ENCODE results near the gene LHX6.

LHX6 gene

GRCh38 chr9:122216798-122217418, 11.8 kb downstream of the LHX6 start:
- Histone ChIP-seq H3K36me3 (replicated peaks; ENCODE audit: insufficient read depth, low read length) (no peaks in the 10 kb centered on the region), H3K9me2 (replicated peaks; ENCODE audit: insufficient read depth, low read length) (no peaks in the 10 kb centered on the region), H3K9me3 (replicated peaks; ENCODE audit: insufficient read depth, low read length) (no peaks in the 10 kb centered on the region), H3K27me3 (replicated peaks; ENCODE audit: insufficient read depth, low read length) (peaks cover 42% of the 10 kb centered on the region), H3F3A (ENCODE audit: insufficient read depth, low read length) (no peaks in the 10 kb centered on the region), H3K4me1 (ENCODE audit: low read length) (no peaks in the 10 kb centered on the region), H3K79me2 (ENCODE audit: low read length) (no peaks in the 10 kb centered on the region), H4K20me1 (ENCODE audit: insufficient read depth, low read length) (no peaks in the 10 kb centered on the region), H3K27ac (ENCODE audit: low read length) (no peak overlapping the region), H2AFZ (ENCODE audit: low read length) (no peak overlapping the region), H3K4me2 (ENCODE audit: low read depth, low read length) (no peak overlapping the region), H3K9ac (ENCODE audit: low read length) (no peak overlapping the region), H3K4me3 (ENCODE audit: low read length) (no peak overlapping the region)
- no peak for DNase-seq
- no peak for TF ChIP-seq CTCF (IDR thresholded peaks at IDR 0.05; ENCODE audit: low read length)
- no peak for TF ChIP-seq EZH2phosphoT487 (IDR thresholded peaks at IDR 0.05; ENCODE audit: low read length)
- TF ChIP-seq EZH2 (optimal IDR thresholded peaks at IDR 0.05; ENCODE audit: low read depth, low read length): no peak

GRCh38 chr9:122216138-122216797, 12.5 kb downstream of the LHX6 start:
- no peaks in the 10 kb centered on the region for H3K9me2 ChIP-seq (replicated peaks; ENCODE audit: insufficient read depth, low read length)
- no peaks in the 10 kb centered on the region for H3F3A ChIP-seq (ENCODE audit: insufficient read depth, low read length)
- H2AFZ ChIP-seq (ENCODE audit: low read length): no peak overlapping the region
- no peaks in the 10 kb centered on the region for H3K79me2 ChIP-seq (ENCODE audit: low read length)
- H4K20me1 ChIP-seq (ENCODE audit: insufficient read depth, low read length): no peaks in the 10 kb centered on the region
- H3K27ac ChIP-seq (ENCODE audit: low read length): no peak overlapping the region
- H3K9ac ChIP-seq (ENCODE audit: low read length): no peak overlapping the region
- TF ChIP-seq EZH2 (optimal IDR thresholded peaks at IDR 0.05; ENCODE audit: low read depth, low read length) (no peak), EZH2phosphoT487 (IDR thresholded peaks at IDR 0.05; ENCODE audit: low read length) (no peak), CTCF (IDR thresholded peaks at IDR 0.05; ENCODE audit: low read length) (no peak)
- H3K9me3 ChIP-seq (replicated peaks; ENCODE audit: insufficient read depth, low read length): no peaks in the 10 kb centered on the region
- DNase-seq: no peak
- H3K4me1 ChIP-seq (ENCODE audit: low read length): no peaks in the 10 kb centered on the region
- no peaks in the 10 kb centered on the region for H3K36me3 ChIP-seq (replicated peaks; ENCODE audit: insufficient read depth, low read length)
- H3K4me2 ChIP-seq (ENCODE audit: low read depth, low read length): no peak overlapping the region
- H3K27me3 ChIP-seq (replicated peaks; ENCODE audit: insufficient read depth, low read length): peaks cover 46% of the 10 kb centered on the region
- no peak overlapping the region for H3K4me3 ChIP-seq (ENCODE audit: low read length)

- no peak for DNase-seq
- H3K9ac ChIP-seq (ENCODE audit: low read length): no peak overlapping the region
- no peak overlapping the region for H3K4me3 ChIP-seq (ENCODE audit: low read length)
- no peak overlapping the region for H2AFZ ChIP-seq (ENCODE audit: low read length)
- H3K27me3 ChIP-seq (replicated peaks; ENCODE audit: insufficient read depth, low read length): peaks cover 50% of the 10 kb centered on the region
- no peaks in the 10 kb centered on the region for H4K20me1 ChIP-seq (ENCODE audit: insufficient read depth, low read length)
- H3K9me2 ChIP-seq (replicated peaks; ENCODE audit: insufficient read depth, low read length): no peaks in the 10 kb centered on the region
- no peaks in the 10 kb centered on the region for H3K36me3 ChIP-seq (replicated peaks; ENCODE audit: insufficient read depth, low read length)
- H3K4me1 ChIP-seq (ENCODE audit: low read length): no peaks in the 10 kb centered on the region
- no peak overlapping the region for H3K27ac ChIP-seq (ENCODE audit: low read length)
- no peaks in the 10 kb centered on the region for H3F3A ChIP-seq (ENCODE audit: insufficient read depth, low read length)
- no peaks in the 10 kb centered on the region for H3K9me3 ChIP-seq (replicated peaks; ENCODE audit: insufficient read depth, low read length)
- TF ChIP-seq EZH2phosphoT487 (IDR thresholded peaks at IDR 0.05; ENCODE audit: low read length): no peak
- no peak for TF ChIP-seq EZH2 (optimal IDR thresholded peaks at IDR 0.05; ENCODE audit: low read depth, low read length)
- no peak for TF ChIP-seq CTCF (IDR thresholded peaks at IDR 0.05; ENCODE audit: low read length)
- H3K4me2 ChIP-seq (ENCODE audit: low read depth, low read length): no peak overlapping the region
- H3K79me2 ChIP-seq (ENCODE audit: low read length): no peaks in the 10 kb centered on the region
These were observed 13.1 kb downstream of the LHX6 start for GRCh38 chr9:122215663-122216062.

All from MM.1S (cell line).